Ascending aorta (tissue), 2 donors: ENCODE results near the gene PSMD8. TPM values are rescaled to one million over a fixed set of nuclear protein-coding genes. Genes with fewer than 3 reads are reported as not detected.

Experiments
- DNase-seq, 2 donors: peaks; one replicate each; pipeline ENCODE4 v3.0.0-alpha.2; 2019; ENCODE audit warnings: low spot score in 2 of 2
- H3K27ac ChIP-seq, 2 donors: fragments of 200-600 bp; sonication (generic); one replicate each; pipeline ENCODE4 v1.5.1; 2016 to 2017; ENCODE audit warnings: mild to moderate bottlenecking in 1 of 2
- H3K27me3 ChIP-seq: fragments of 200-600 bp; sonication (generic); one replicate; pipeline ENCODE4 v1.5.1; 2017
- H3K36me3 ChIP-seq, 2 donors: fragments of 200-600 bp; sonication (generic); one replicate each; pipeline ENCODE4 v1.5.1; 2016
- H3K4me1 ChIP-seq, 2 donors: fragments of 200-600 bp; sonication (generic); one replicate each; pipeline ENCODE4 v1.5.1; 2016 to 2017; ENCODE audit warnings: mild to moderate bottlenecking in 1 of 2
- H3K4me3 ChIP-seq, 2 donors: fragments of 200-600 bp; sonication (generic); one replicate each; pipeline ENCODE4 v1.5.1; 2016 to 2017; ENCODE audit warnings: mild to moderate bottlenecking in 1 of 2
- H3K9me3 ChIP-seq, 2 donors: fragments of 200-600 bp; sonication (generic); one replicate each; pipeline ENCODE4 v1.5.1; 2016
- intact Hi-C: fragments of 100-400 bp; cut with DNase I; formaldehyde crosslinking; loops from one replicate; pipeline ENCODE4 v1.15.1; 2023
- total RNA-seq: library from RNA; depleted of rRNA; stranded (reverse); fragments of >200 nt; gene quantifications from one replicate; pipeline ENCODE4 v1.1.0, GENCODE V29; 2016
- TF ChIP-seq, protein P1 (sequence below), 3 experiments: fragments of 200-600 bp in 2 of 3; fragments of 450-650 bp in 1 of 3; sonication (generic) in 2 of 3; IDR thresholded peaks; one replicate each; pipeline ENCODE4 v1.5.1; 2016 to 2019; ENCODE audit warnings: antibody characterized with exemption in 3 of 3, mild to moderate bottlenecking in 1 of 3, moderate library complexity in 1 of 3

PSMD8 gene
- total RNA-seq, 1 donor from 2014 or later, result 235 TPM

DNA sequence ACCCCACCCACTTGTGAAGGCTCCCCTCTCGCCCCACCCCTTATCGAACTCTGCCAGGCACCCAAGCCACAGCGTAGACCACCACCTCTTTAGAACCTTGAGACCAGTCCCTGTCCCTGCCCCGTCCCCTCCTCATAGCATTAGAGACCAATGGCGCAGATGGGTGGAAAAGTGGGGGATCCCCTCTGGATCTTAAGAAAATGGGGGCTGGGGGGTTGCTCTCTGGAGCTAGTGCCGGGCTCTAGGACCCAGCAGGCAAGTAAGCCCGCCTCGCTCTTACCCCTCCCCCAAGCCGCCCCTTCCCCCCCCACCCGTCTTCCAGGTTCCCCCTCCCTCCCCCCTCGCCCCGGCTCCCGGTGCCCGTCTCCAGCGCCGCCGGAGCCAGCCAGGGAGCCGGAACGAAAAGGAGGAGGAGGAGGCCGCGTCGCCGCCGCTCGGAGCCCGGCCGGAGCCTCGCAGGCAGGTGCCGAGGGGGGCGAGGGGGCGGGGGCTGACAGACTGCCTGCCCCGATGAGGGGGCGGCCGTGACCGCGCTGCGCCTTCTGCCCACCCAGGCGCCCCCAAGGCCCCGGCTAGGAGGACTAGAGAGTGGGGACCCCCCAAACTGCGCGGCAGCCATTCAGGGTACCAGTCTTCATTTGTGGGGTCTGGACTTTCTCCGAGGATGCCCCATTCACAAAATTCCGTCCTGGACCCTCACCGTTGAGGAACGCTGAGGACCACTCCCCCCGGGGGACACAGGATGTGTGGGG lies 14.2 kb downstream of the PSMD8 start, which contains the start of gene SPRED3:
TSS of gene SPRED3 (plus strand) at position 349 of the 752 bp plus-strand sequence. CDS start 1,606 bp downstream, outside the sequence.
- Histone ChIP-seq H3K4me1 (peaks cover 6 to 20% of the 10 kb centered on the region in 2 donors), H3K27me3 (no peaks in the 10 kb centered on the region), H3K36me3 (peaks cover 12 to 20% of the 10 kb centered on the region in 2 donors), H3K4me3 (peak within 1 kb of the TSS; percentile 58 to 94), H3K9me3 (no peaks in the 10 kb centered on the region), H3K27ac (peak within 1 kb of the TSS; percentile 91 to 97)
- TF ChIP-seq, protein P1, sequence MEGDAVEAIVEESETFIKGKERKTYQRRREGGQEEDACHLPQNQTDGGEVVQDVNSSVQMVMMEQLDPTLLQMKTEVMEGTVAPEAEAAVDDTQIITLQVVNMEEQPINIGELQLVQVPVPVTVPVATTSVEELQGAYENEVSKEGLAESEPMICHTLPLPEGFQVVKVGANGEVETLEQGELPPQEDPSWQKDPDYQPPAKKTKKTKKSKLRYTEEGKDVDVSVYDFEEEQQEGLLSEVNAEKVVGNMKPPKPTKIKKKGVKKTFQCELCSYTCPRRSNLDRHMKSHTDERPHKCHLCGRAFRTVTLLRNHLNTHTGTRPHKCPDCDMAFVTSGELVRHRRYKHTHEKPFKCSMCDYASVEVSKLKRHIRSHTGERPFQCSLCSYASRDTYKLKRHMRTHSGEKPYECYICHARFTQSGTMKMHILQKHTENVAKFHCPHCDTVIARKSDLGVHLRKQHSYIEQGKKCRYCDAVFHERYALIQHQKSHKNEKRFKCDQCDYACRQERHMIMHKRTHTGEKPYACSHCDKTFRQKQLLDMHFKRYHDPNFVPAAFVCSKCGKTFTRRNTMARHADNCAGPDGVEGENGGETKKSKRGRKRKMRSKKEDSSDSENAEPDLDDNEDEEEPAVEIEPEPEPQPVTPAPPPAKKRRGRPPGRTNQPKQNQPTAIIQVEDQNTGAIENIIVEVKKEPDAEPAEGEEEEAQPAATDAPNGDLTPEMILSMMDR (IDR thresholded peaks at IDR 0.05), result no peak
- intact Hi-C loops, result loop anchor here (1.0 to 10.0 kb wide), 8 partner anchors 15 to 954 kb away; partner anchors contain the start of genes CATSPERG, EIF3K, FAM98C and MAP4K1
- DNase-seq, result no peak

DNA sequence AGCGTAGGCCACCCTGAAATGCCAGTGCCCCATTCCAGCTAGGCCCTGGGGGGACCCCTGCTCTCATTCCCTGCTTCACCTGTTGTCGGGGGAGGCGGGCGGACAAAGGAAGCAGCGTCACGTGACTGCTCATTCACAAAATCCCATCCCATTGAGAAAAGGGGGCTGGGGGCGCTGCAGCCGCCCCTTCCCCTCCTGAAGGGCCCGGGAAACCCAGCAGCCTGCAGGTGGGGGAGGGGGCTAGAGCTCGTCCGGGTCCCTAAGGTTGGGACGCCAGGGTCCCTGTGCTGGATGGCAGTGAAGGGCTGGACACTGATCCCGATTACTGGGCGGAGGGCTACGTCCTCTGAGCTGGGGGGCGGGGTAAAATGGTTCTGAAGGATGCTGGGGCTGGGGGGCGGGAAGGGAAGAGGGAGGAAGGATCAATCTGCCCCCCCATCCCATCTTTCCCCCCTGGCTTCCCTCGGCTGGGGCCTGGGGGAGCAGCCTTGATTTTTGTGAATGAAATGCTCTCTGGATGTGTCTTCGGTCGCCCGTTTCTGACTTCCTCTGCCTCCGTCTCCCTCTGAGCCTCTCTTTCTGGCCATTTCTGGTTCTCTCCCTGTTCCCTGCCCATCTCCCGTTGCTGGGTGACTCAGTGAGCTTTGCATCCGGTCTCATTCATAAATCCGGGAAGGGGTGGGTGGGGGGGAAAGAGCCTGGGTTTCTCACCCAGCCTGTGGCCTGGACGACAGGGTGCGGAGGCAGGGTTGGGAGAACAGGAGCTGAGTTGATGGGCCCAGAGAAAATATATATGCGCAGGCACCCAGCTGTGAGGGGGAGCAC lies 14.9 kb downstream of the PSMD8 start:
- DNase-seq, result peak in 1 of 2 donors; percentile 84
- intact Hi-C loops, result loop anchor here (5.0 to 10.0 kb wide), 7 partner anchors 52 to 953 kb away; partner anchors contain the start of genes CATSPERG, EIF3K, MAP4K1 and SAMD4B

DNA sequence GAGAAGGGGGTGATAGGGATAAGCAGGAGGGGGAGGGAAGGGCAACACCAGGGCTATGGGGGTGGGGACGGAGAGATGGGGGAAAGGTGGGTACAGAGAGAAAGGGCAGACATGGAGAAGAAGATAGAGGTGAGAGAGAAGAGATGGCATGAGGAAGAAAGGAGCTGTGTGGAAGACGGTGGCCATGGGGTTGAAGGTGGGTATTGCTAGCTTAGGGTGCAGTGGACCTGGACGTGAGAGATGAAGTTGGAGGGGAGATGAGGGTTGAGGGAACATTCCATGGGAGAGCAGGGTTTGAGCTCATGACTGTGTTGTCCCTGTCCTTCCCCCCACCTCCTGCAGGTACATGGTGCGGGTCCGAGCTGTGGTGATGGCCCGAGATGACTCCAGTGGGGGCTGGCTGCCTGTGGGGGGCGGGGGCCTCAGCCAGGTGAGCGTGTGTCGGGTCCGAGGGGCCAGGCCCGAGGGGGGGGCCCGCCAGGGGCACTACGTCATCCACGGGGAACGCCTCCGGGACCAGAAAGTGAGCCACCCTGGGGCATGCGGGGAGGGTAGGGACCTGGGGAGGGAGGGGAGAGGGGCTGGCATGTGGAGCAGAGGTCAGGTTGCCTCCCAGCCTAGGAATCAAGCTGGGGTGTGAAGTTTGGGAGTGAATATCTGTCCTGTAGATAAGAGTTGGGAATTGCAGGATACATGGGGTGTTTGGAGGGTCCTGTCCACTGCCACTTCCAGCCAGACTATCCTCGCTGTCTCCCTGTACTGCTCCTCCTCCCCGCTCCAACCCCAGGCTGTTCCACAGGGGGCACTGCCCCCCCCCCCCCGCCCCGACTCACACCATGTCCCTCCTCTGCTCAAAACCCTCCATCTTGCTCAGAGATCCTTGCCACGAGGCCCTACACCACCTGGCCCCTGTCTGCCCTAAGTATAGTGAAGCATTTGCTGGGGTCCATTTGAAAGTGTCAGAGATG lies 15.9 kb downstream of the PSMD8 start:
- Histone ChIP-seq H3K9me3 (no peaks in the 10 kb centered on the region), H3K27me3 (no peaks in the 10 kb centered on the region), H3K36me3 (peaks cover 3 to 12% of the 10 kb centered on the region in 2 donors), H3K4me1 (peaks cover 6 to 20% of the 10 kb centered on the region in 2 donors), H3K4me3 (peak overlapping the region; percentile 58 to 94), H3K27ac (peak overlapping the region; percentile 91 to 97)
- TF ChIP-seq, protein P1 (IDR thresholded peaks at IDR 0.05), result no peak
- intact Hi-C loops, result loop anchor here (5.0 to 10.0 kb wide), 8 partner anchors 53 to 952 kb away; partner anchors contain the start of genes CATSPERG, EIF3K, MAP4K1 and SAMD4B
- DNase-seq, result no peak

More for the DNA sequence above, 14.9 kb downstream of the PSMD8 start:
- Histone ChIP-seq H3K36me3 (peaks cover 9 to 15% of the 10 kb centered on the region in 2 donors), H3K9me3 (no peaks in the 10 kb centered on the region), H3K4me1 (peaks cover 6 to 20% of the 10 kb centered on the region in 2 donors), H3K27ac (peak overlapping the region; percentile 91 to 97), H3K4me3 (peak overlapping the region; percentile 58 to 94), H3K27me3 (no peaks in the 10 kb centered on the region)
- TF ChIP-seq, protein P1 (IDR thresholded peaks at IDR 0.05), result no peak

DNA sequence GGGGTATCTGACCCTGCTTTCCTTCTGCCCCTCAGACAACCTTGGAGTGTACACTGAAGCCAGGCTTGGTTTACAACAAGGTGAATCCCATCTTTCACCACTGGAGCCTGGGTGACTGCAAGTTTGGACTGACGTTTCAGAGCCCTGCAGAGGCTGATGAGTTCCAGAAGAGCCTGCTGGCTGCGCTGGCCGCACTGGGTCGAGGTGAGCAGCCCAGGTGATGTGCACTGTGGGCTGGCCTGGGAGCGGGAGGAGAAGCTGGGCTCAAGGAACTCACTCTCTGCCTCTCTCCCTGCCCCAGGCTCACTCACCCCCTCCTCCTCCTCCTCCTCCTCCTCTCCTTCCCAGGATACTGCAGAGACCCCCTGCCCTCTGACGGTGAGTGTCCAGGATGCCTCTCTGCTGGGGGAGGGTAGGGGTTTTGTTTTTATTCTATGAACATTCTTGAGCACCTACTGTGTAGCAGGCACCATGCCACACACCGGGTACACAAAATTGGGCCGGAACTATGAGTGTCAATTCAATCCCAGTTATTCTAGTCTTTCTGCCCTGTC lies 17.6 kb downstream of the PSMD8 start:
- no peaks in the 10 kb centered on the region for H3K9me3 ChIP-seq
- no peak overlapping the region for H3K4me3 ChIP-seq
- H3K27ac ChIP-seq, result no peak overlapping the region
- no peak for DNase-seq
- H3K4me1 ChIP-seq, result peaks cover 4 to 15% of the 10 kb centered on the region in 2 donors
- intact Hi-C loops, result loop anchor here (10.0 kb wide), 1 partner anchor 323 kb away; no protein-coding TSS in a partner anchor
- TF ChIP-seq, protein P1 (IDR thresholded peaks at IDR 0.05), result no peak
- H3K36me3 ChIP-seq, result peaks cover 0 to 9% of the 10 kb centered on the region in 2 donors
- no peaks in the 10 kb centered on the region for H3K27me3 ChIP-seq
